Upper lobe of left lung (tissue), 4 donors: ENCODE measurements around the gene LRR1.

Source experiments
- CTCF ChIP-seq, 6 experiments: fragments of 450-650 bp in 4 of 6; fragments of 200-600 bp in 2 of 6; sonication (generic) in 2 of 6; IDR thresholded peaks; one replicate each; pipeline ENCODE4 v1.5.1; 2016 to 2019; ENCODE audit warnings: antibody characterized with exemption in 6 of 6
- POLR2A ChIP-seq, 4 donors: fragments of 450-650 bp; IDR thresholded peaks; one replicate each; pipeline ENCODE4 v1.5.1; 2016 to 2017; ENCODE audit warnings: antibody characterized with exemption in 4 of 4, mild to moderate bottlenecking in 2 of 4

GRCh38 chr14:49593016-49593415 is 5.7 kb upstream of the LRR1 start:
- TF ChIP-seq POLR2A (IDR thresholded peaks at IDR 0.05), result no peak
- TF ChIP-seq CTCF (IDR thresholded peaks at IDR 0.05), result no peak
